Bronchial epithelial cell (primary cell): Measurements from ENCODE around the gene BICD2. TPM values are rescaled to one million over a fixed set of nuclear protein-coding genes. Genes with fewer than 3 reads are reported as not detected.

Source experiments
- DNase-seq: peaks from one replicate; pipeline ENCODE4 v3.0.0-alpha.2; 2010; ENCODE audit warnings: low read depth
- FAIRE-seq: peaks from 2 replicates; lab custom pipeline; 2011; peaks lifted over from hg19 to GRCh38; lab: Jason Lieb, UNC
- H3K27me3 ChIP-seq: 2 replicates; pipeline ENCODE4 v1.5.1; 2011; ENCODE audit warnings: low read length; ENCODE audit not compliant: control insufficient read depth, insufficient read depth
- H3K36me3 ChIP-seq: 2 replicates; pipeline ENCODE4 v1.5.1; 2011; ENCODE audit warnings: low read length; ENCODE audit not compliant: control insufficient read depth, insufficient read depth
- H3K4me3 ChIP-seq: 2 replicates; pipeline ENCODE4 v1.5.1; 2011; ENCODE audit warnings: mild to moderate bottlenecking, low read depth, low read length, control low read depth
- total RNA-seq: library from RNA; depleted of rRNA; stranded (reverse); fragments of >200 nt; gene quantifications from 2 replicates; pipeline ENCODE4 v1.2.1, GENCODE V29; 2014
- TF ChIP-seq, protein P1 (sequence below): IDR thresholded peaks from 2 replicates; pipeline ENCODE4 v1.5.1; 2011; ENCODE audit warnings: mild to moderate bottlenecking, moderate library complexity, low read length, control low read depth, inconsistent platforms; ENCODE audit not compliant: insufficient read depth, severe bottlenecking

The BICD2 gene
- total RNA-seq, 1 donor from 2014 or later = 92.7 TPM

DNA sequence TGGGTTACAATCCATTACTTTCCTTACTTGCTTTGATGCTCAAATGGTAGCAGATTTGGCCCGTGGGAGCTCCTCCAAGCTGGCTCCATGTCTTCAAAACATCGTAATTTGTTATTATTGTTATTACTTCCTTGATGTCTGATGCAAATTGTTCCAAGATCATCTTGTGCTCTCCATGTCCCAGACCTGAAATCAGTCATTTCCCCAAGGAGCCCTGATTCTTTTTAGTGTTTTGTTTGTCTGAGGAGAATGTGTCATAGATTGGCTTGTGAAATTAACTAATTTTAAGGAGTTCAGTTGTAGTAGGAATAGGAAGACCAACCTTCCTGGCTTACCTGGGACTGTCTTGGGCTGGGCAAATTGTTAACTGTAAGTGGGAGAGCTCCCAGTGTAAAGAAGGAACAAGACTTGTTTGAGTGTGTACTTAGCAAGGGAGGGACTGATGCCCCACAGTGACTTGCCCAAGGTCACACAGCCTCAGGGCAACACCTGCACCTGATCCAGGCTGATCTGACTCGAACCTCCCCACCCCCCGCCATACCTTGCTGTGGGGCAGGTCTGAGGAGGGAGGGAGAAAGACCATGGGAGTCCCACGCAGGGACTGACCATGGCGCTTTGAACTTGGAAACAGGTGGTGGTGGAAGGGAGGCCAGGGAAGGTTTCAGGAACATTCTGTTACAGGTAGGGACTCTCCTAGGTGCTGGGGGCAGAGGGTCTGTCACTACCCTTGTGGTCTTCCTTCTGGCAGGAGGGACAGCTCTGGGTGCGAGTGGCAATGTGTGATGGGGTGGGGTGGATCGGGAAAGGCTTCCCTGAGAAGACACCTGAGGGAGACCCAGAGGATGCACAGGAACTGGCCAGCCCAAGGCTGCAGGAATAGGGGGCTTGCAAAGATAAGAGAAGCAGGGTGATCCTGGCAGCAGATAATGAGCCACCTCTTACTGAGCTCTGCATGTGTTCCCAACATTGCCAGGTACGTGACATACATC, 2.7 kb upstream of the BICD2 start:
- DNase-seq (no peak), FAIRE-seq (no peak)
- Histone ChIP-seq H3K4me3 (no peak overlapping the region), H3K36me3 (no peaks in the 10 kb centered on the region), H3K27me3 (no peaks in the 10 kb centered on the region)
- TF ChIP-seq, protein P1, sequence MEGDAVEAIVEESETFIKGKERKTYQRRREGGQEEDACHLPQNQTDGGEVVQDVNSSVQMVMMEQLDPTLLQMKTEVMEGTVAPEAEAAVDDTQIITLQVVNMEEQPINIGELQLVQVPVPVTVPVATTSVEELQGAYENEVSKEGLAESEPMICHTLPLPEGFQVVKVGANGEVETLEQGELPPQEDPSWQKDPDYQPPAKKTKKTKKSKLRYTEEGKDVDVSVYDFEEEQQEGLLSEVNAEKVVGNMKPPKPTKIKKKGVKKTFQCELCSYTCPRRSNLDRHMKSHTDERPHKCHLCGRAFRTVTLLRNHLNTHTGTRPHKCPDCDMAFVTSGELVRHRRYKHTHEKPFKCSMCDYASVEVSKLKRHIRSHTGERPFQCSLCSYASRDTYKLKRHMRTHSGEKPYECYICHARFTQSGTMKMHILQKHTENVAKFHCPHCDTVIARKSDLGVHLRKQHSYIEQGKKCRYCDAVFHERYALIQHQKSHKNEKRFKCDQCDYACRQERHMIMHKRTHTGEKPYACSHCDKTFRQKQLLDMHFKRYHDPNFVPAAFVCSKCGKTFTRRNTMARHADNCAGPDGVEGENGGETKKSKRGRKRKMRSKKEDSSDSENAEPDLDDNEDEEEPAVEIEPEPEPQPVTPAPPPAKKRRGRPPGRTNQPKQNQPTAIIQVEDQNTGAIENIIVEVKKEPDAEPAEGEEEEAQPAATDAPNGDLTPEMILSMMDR = no peak

DNA sequence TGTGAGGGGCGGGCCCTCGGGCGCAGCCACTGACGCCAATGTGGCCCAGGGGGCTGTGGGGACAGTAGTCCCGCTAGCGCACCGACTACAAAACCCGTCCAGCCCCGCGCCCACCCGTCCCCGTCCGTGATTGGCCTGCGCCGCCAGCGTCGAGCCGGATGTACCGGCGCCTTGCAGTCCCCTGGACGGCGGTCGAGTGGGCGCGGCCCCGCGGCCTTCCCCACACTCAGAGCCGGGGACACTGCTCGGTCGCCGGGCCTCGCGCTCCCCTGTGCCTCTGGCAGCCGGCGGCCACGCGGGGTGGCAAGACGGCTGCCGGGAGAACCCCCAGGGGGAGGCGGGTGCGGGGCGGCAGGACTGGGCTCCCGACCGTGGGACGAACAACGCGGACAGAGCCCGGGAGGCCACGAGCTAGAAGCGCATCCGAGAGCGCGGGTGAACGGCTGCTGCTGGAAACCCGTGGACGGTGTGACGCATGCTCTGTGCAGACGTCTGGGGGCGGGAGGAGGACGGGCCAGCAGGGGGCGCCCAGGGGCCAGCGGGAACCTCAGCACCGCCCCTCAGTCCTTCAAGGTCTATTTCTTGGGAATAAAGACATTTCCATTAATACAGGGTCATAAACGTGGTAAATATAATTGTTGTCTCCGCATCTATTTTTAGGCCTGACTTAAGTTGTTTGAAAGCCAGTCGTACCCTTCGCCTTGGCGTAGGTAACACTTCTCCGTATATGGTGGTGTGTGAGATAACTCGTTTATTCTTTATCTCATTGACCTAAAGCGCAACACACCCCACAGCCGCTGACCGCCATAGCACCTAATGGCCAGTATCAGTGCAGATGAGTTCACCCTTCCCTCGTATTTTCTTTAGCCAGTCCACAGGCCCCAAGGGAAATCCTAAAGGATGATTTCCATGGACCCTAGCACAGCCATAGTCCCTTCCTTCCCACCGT, 629 bp upstream of the BICD2 start:
- TF ChIP-seq, protein P1 = peak; percentile 90
- DNase-seq = peak; percentile 84
- no peak for FAIRE-seq
- H3K36me3 ChIP-seq = no peaks in the 10 kb centered on the region
- H3K27me3 ChIP-seq = no peaks in the 10 kb centered on the region
- peak overlapping the region; percentile 65 for H3K4me3 ChIP-seq

DNA sequence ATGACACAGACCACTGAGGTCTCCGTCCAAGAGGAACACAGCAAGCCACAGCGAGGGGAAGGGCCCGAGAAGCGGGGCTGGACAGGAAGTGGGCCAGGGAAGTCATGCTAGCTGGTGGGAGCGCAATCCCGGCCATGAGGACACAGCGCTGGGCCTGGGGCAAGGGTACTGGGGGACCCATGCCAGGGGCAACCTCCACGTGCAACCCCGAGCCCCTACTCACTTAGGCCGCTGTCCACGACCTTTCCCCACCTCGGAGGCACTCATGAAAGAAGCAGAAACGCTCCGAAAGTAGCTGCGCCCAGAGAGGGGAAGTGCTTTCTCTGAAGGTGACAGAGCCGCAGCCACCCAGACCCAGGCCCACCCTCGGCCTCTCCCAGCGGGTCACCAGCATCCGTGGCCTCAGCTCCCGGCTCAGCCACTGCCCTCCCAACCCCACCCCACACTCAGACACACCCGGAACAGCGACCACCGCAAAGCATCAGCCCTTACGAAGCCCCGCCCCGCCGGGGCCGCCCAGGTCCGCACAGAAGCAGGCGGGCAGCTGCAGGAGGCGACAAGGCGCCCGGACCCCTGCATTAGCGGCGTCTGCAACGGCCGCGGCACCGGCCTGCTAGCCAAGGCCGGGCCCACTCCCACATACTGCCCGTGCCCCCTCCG, 782 bp downstream of the BICD2 start:
- DNase-seq = no peak
- no peaks in the 10 kb centered on the region for H3K27me3 ChIP-seq
- TF ChIP-seq, protein P1 = no peak
- H3K4me3 ChIP-seq = peak overlapping the region; percentile 83
- FAIRE-seq = no peak
- peaks cover 2% of the 10 kb centered on the region for H3K36me3 ChIP-seq

DNA sequence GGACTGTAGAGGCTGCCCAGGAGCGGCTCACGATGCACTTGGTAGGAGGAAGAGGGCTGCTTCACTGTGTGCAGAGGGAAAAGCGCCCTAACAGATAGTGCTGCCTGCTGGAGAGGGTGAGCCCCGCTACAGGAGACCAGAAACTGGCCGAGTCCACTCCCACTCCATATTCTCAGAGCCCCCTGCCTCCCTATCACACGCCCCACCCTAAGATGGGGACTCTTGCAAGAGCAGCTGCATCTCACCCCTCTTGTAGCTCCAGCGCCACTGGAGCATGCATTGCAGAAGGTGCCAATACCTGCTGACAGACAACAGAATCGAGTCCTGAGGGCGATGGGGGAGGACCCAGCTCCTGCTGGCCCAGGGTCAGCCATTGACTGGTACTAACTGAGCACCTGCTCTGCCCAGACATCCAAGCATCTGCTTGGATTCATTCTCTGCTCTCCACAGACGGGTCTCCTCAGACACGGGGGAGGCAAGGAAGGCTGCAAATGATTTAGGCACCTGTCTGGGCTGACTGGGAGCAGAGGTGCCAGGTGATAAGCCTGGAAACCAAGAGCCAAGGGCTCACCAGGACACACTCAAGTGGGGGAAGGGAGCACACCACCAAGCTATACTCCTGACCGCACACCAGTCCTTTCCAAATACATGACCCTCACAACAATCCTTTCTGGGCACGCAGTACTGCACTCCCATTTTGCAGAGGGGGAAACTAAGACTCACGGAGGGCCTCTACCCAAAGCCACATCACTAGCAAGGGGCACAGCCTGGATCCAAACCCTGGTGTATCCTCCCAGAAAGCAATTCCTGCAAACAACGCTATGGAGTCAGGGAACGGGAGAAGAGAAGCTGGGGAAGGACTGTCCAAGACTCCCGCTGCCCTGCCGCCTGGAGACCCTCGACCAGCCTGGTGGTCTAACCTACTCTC, 1.6 kb downstream of the BICD2 start:
- FAIRE-seq = no peak
- TF ChIP-seq, protein P1 = no peak
- Histone ChIP-seq H3K4me3 (peak overlapping the region; percentile 83), H3K36me3 (peaks cover 2% of the 10 kb centered on the region), H3K27me3 (no peaks in the 10 kb centered on the region)
- no peak for DNase-seq
